HL-60 (cell line): ENCODE measurements around the gene IL27RA.
"Not testable (repeated sequence)": the region's sequence is repeated elsewhere in the genome, so short reads cannot be mapped to it uniquely, and the experiment has no call there.

Experiments used
- CTCF ChIP-seq: IDR thresholded peaks from one replicate; pipeline ENCODE4 v1.5.1; 2011; ENCODE audit warnings: low read length, control low read depth, inconsistent platforms; ENCODE audit not compliant: insufficient read depth
- GABPA ChIP-seq: IDR thresholded peaks from 2 replicates; pipeline ENCODE4 v1.6.1; 2012; ENCODE audit warnings: low read depth
- POLR2AphosphoS5 ChIP-seq: IDR thresholded peaks from 2 replicates; pipeline ENCODE4 v1.6.1; 2012; ENCODE audit warnings: low read depth
- REST ChIP-seq: IDR thresholded peaks from 2 replicates; pipeline ENCODE4 v1.6.1; 2012; ENCODE audit warnings: low read depth; ENCODE audit not compliant: insufficient replicate concordance
- SPI1 ChIP-seq: IDR thresholded peaks from 2 replicates; pipeline ENCODE4 v1.6.1; 2012; ENCODE audit warnings: low read depth, mild to moderate bottlenecking, borderline replicate concordance

- not testable (repeated sequence) for TF ChIP-seq CTCF, REST, POLR2AphosphoS5, SPI1, GABPA
These were observed 19.4 kb downstream of the IL27RA start for GRCh38 chr19:14050961-14051360.
